Measurements from ENCODE around the gene MAMDC4. TPM values are rescaled to one million over a fixed set of nuclear protein-coding genes. Genes with fewer than 3 reads are reported as not detected.

The MAMDC4 gene
- total RNA-seq = 1.9 and 2.0 TPM in 2 replicates

DNA sequence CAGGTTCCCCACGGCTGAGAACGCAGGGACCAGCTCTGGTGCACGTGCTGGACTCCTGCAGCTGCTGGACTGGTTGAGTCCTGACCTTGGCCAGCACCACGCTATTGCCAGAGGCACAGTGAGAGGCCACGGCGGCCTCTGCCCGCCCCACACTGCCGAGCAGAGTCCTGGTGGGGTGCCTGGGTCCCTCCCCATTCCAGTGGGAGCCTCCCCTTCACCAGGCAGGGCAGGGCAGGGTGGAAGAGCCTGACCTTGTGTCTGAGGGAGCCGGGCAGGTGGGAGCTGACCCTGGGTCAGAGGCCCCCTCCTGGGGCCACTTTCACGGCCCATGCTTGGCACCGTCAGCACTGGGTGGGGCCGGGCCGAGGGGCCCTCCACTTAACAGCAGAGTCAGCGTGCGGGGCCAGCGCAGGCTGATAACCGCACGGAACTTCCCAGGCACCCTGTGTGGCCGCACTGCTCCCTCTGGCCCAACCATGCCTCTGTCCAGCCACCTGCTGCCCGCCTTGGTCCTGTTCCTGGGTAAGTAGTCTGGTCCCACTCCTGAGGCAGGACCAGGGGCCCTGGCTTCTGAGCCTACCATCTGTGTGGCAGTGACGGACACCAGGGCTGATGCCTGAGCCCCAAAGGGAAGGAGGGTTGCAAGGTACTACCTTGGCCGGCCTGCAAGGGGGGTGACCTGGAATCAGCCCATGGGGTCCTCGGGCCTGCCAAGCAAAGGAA is at the start of gene MAMDC4:
MAMDC4 (plus strand) TSS at position 406 of the 723 bp plus-strand sequence; CDS start at position 477, 71 bp downstream.

DNA sequence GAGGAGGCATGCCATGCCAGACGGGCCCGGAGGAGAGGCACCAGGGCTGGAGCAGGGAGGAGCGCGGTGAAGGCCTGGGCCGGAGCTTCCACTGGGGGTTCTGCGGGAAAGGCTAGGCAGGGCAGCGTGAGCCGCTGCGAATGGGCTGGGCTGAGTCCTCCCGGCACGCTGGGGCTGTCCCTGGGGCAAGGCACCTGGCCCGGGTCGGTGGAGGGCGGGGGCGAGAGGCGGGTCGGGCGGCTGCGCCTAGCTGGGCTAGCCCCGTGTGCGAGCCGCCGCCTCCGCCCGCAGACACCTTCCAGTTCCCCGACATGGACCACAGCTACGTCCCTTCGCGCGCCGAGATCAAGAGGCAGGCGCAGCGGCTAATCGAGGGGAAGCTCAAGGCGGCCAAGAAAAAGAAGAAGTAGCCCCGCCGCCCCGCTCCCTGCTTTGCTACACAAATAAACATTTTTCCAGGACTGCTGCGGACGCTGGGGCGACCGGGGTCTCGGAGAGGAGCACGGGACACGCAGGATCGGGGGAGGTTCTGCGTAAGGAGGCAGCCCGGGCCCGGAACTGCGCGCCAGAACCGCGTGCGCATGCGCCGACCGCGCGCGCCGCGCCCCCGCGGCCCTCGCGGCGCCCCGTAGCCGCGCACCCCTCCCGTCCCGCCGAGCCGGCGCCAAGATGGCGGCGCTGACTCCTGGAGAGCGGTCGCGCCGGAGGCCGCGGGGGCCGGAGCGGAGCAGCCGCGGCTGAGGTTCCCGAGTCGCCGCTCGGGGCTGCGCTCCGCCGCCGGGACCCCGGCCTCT is 44.7 kb upstream of the MAMDC4 start, which contains the start of gene RABL6:
RABL6 (plus strand) TSS at position 668 of the 794 bp plus-strand sequence. CDS start 249 bp downstream, outside the sequence.

DNA sequence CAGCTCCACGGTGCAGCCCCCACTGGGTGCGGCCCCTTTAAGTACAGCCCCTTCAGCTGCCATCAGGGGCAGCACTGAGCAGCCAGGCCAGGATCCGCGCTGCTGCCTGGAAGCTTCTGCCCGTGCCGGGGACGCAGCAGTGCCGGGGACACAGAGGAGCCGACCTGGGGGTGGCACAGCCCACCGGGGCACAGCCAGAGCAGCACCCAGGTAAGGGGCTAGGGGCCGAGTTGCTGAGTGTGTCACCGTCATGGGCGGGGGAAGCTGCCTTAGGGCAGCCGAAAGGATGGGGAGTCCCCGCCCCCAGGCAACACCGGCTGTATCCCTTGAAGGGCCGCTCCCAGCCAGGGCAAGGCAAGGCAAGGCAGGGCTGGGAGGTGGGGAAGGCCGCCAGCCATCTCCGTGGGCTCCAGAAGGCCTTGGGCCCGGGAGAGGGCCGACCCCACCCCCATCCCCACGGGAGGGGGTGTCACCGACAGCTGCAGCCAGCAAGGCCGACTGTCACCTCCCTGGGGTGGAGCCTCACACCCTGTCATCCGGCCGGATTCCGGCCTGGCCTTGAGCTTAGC is 9.7 kb upstream of the MAMDC4 start, which contains the start of gene AJM1:
AJM1 (plus strand) TSS at position 99 of the 569 bp plus-strand sequence. CDS start 1,937 bp downstream, outside the sequence.

GRCh38 chr9:136849038-136849959 is 2.8 kb upstream of the MAMDC4 start, which contains the start of gene PHPT1:
Gene PHPT1, plus strand, starts transcription at chr9:136849409. Its CDS starts 22 bp downstream, at chr9:136849431.

DNA sequence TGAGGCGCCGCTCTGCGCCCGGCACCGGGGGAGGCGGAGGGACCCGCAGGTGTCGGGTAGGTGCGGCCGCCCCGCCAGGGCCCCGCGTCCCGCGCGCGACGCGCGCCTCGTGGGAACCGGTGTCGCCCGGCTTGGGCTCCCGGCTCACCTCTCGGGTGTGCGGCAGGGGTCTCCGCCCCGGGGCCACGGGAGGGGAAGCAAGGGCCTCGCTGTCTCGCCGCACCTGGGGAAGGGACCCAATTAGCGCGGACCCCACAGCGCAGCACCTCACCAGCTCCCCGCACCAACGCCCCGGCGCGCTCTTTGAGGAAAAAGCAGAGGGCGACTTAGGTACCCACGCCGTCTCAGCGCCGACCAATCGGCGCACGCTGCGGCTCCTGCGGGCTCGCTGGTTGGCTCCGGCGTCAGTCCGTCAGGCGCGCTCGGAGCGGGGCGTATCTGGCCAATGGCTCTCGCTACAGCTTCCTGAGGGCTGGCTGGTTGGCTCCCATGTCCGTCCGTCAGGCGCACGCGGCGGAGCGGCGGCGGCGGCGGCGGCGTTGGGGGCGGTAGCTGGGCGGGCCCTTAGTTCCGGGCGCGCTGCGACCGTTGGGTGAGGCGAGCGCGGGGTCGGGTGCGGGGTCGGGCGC is 33.9 kb downstream of the MAMDC4 start, which contains the start of gene TRAF2:
TRAF2 (plus strand) TSS at position 567 of the 629 bp plus-strand sequence. CDS start 12,225 bp downstream, outside the sequence.

Small RNAs within 50 kb of the gene (small RNA-seq; reads per million reads assigned to genes)
- gene MIR4292 (not detected), gene MIR4479 (0.28 reads per million)

Other genes with a start within 250 kb of the MAMDC4 start
- 400 and 489 TPM in 2 replicates for gene EGFL7, start 189.4 kb upstream of the MAMDC4 start, total RNA-seq
- 29.1 and 43.1 TPM in 2 replicates for gene AGPAT2, start 164.9 kb upstream of the MAMDC4 start, total RNA-seq
- gene DIPK1B, start 139.8 kb upstream of the MAMDC4 start, total RNA-seq = 121 and 158 TPM in 2 replicates
- gene LCN10, start 109.4 kb upstream of the MAMDC4 start, total RNA-seq = not detected in 2 replicates
- gene LCN6, start 103.8 kb upstream of the MAMDC4 start, total RNA-seq = not detected in 2 replicates
- gene LCN8, start 94.1 kb upstream of the MAMDC4 start, total RNA-seq = not detected in 2 replicates
- gene LCN15, start 87.8 kb upstream of the MAMDC4 start, total RNA-seq = not detected in 2 replicates
- gene TMEM141, start 61.0 kb upstream of the MAMDC4 start, total RNA-seq = 42.9 and 43.6 TPM in 2 replicates
- 0.13 TPM in 1 of 2 replicates, not detected in the other for gene CCDC183, start 56.0 kb upstream of the MAMDC4 start, total RNA-seq
- 68.1 and 77.0 TPM in 2 replicates for gene RABL6, start 44.4 kb upstream of the MAMDC4 start, total RNA-seq
- gene AJM1, start 9.9 kb upstream of the MAMDC4 start, total RNA-seq = 0.66 and 0.72 TPM in 2 replicates
- 51.4 and 81.0 TPM in 2 replicates for gene PHPT1, start 2.9 kb upstream of the MAMDC4 start, total RNA-seq
- 173 and 174 TPM in 2 replicates for gene EDF1, start 14.0 kb downstream of the MAMDC4 start, total RNA-seq
- 11.0 and 14.3 TPM in 2 replicates for gene TRAF2, start 34.2 kb downstream of the MAMDC4 start, total RNA-seq
- gene FBXW5, start 92.4 kb downstream of the MAMDC4 start, total RNA-seq = 95.3 and 115 TPM in 2 replicates
- gene C8G, start 92.9 kb downstream of the MAMDC4 start, total RNA-seq = not detected in 2 replicates
- gene LCN12, start 99.9 kb downstream of the MAMDC4 start, total RNA-seq = not detected in 2 replicates
- gene PTGDS, start 125.2 kb downstream of the MAMDC4 start, total RNA-seq = not detected in 2 replicates
- not detected in 2 replicates for gene LCNL1, start 130.6 kb downstream of the MAMDC4 start, total RNA-seq
- gene PAXX, start 140.1 kb downstream of the MAMDC4 start, total RNA-seq = 16.6 and 17.4 TPM in 2 replicates
- 0.14 and 0.27 TPM in 2 replicates for gene CLIC3, start 144.2 kb downstream of the MAMDC4 start, total RNA-seq
- 11.0 and 12.3 TPM in 2 replicates for gene ABCA2, start 175.9 kb downstream of the MAMDC4 start, total RNA-seq
- gene FUT7, start 179.7 kb downstream of the MAMDC4 start, total RNA-seq = not detected in 2 replicates
- gene NPDC1, start 193.8 kb downstream of the MAMDC4 start, total RNA-seq = 39.0 and 47.4 TPM in 2 replicates
- gene ENTPD2, start 201.7 kb downstream of the MAMDC4 start, total RNA-seq = not detected in 2 replicates
- 19.7 and 36.7 TPM in 2 replicates for gene SAPCD2, start 218.2 kb downstream of the MAMDC4 start, total RNA-seq
- 16.2 and 20.7 TPM in 2 replicates for gene UAP1L1, start 225.2 kb downstream of the MAMDC4 start, total RNA-seq
- gene MAN1B1, start 234.6 kb downstream of the MAMDC4 start, total RNA-seq = 45.7 and 53.3 TPM in 2 replicates